ENCODE results near the gene SCUBE1.

DNA sequence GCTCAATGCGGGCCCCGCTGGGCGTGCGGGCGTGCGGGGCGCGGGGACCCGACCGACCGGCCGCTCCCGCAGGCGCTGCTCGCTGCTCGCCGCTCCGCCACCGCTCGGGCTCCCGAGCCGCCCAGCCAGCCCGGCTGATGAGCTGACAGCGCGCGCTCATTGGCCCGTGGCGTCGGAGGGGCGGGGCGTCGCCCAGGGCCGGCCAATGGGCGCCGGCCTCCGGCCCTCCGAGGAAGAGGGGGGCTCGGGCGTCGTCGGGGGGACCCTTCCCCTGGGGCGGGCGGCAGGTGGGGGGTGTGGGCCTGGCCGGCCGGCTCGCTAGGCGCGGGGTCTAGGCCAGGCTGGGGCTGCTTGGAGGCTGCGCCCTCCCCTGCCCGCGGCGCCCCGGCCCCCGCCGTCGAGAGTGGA is at the start of gene SCUBE1:
- TF ChIP-seq, protein P1, sequence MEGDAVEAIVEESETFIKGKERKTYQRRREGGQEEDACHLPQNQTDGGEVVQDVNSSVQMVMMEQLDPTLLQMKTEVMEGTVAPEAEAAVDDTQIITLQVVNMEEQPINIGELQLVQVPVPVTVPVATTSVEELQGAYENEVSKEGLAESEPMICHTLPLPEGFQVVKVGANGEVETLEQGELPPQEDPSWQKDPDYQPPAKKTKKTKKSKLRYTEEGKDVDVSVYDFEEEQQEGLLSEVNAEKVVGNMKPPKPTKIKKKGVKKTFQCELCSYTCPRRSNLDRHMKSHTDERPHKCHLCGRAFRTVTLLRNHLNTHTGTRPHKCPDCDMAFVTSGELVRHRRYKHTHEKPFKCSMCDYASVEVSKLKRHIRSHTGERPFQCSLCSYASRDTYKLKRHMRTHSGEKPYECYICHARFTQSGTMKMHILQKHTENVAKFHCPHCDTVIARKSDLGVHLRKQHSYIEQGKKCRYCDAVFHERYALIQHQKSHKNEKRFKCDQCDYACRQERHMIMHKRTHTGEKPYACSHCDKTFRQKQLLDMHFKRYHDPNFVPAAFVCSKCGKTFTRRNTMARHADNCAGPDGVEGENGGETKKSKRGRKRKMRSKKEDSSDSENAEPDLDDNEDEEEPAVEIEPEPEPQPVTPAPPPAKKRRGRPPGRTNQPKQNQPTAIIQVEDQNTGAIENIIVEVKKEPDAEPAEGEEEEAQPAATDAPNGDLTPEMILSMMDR (IDR thresholded peaks at IDR 0.05 in 2 of 3, conservative IDR thresholded peaks at IDR 0.05 in 1 of 3; ENCODE audit: control insufficient read depth in 2 of 3, extremely low read depth in 1 of 3, insufficient read depth in 1 of 3, low read depth in 3 of 3, low read length in 3 of 3): no peak
- TF ChIP-seq HDGF (IDR thresholded peaks at IDR 0.05) (no peak), SUZ12 (IDR thresholded peaks at IDR 0.05; ENCODE audit: unreplicated experiment) (no peak)
- TF ChIP-seq, protein P2, sequence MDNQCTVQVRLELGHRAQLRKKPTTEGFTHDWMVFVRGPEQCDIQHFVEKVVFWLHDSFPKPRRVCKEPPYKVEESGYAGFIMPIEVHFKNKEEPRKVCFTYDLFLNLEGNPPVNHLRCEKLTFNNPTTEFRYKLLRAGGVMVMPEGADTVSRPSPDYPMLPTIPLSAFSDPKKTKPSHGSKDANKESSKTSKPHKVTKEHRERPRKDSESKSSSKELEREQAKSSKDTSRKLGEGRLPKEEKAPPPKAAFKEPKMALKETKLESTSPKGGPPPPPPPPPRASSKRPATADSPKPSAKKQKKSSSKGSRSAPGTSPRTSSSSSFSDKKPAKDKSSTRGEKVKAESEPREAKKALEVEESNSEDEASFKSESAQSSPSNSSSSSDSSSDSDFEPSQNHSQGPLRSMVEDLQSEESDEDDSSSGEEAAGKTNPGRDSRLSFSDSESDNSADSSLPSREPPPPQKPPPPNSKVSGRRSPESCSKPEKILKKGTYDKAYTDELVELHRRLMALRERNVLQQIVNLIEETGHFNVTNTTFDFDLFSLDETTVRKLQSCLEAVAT (IDR thresholded peaks at IDR 0.05): no peak

Measured in GM12878 (cell line).